Uterus (tissue), 4 donors: ENCODE results near the gene MBP. TPM values are rescaled to one million over a fixed set of nuclear protein-coding genes. Genes with fewer than 3 reads are reported as not detected.
A peak's percentile ranks its signal among the peaks of the same experiment; 100 is the strongest.

Source experiments
- DNase-seq, 2 donors: peaks; one replicate each; pipeline ENCODE4 v3.0.0-alpha.2; 2019 to 2020
- H3K27ac ChIP-seq, 2 donors: fragments of 200-600 bp; sonication (generic); 1 replicate in 1 of 2; 2 replicates in 1 of 2; pipeline ENCODE4 v1.5.1; 2016 to 2018
- H3K27me3 ChIP-seq, 2 donors: fragments of 200-600 bp; sonication (generic); one replicate each; pipeline ENCODE4 v1.5.1; 2018 to 2019; ENCODE audit warnings: control low read depth in 1 of 2
- H3K36me3 ChIP-seq, 2 donors: fragments of 200-600 bp; sonication (generic); one replicate each; pipeline ENCODE4 v1.5.1; 2019; ENCODE audit warnings: control low read depth in 1 of 2
- H3K4me1 ChIP-seq, 2 donors: fragments of 200-600 bp; sonication (generic); one replicate each; pipeline ENCODE4 v1.5.1; 2018 to 2019; ENCODE audit warnings: control low read depth in 1 of 2
- H3K4me3 ChIP-seq, 2 donors: fragments of 200-600 bp; sonication (generic); 1 replicate in 1 of 2; 2 replicates in 1 of 2; pipeline ENCODE4 v1.5.1; 2018 to 2019; ENCODE audit warnings: mild to moderate bottlenecking in 1 of 2
- H3K9me3 ChIP-seq, 2 donors: fragments of 200-600 bp; sonication (generic); one replicate each; pipeline ENCODE4 v1.5.1; 2019; ENCODE audit warnings: control low read depth in 1 of 2
- CTCF ChIP-seq, 4 experiments: fragments of 200-600 bp in 2 of 4; fragments of 450-650 bp in 2 of 4; sonication (generic) in 2 of 4; IDR thresholded peaks; one replicate each; pipeline ENCODE4 v1.5.1; 2016 to 2019; ENCODE audit warnings: antibody characterized with exemption in 4 of 4, mild to moderate bottlenecking in 2 of 4, moderate library complexity in 1 of 4
- POLR2A ChIP-seq, 2 donors: fragments of 450-650 bp; IDR thresholded peaks; one replicate each; pipeline ENCODE4 v1.6.1; 2016; ENCODE audit warnings: antibody characterized with exemption in 2 of 2, mild to moderate bottlenecking in 1 of 2, moderate library complexity in 1 of 2
- intact Hi-C: fragments of 100-400 bp; cut with DNase I; formaldehyde crosslinking; loops from one replicate; pipeline ENCODE4 v1.15.1; 2023; ENCODE audit warnings: low total_unique reads
- total RNA-seq, 4 donors: library from RNA; depleted of rRNA in 3 of 4; stranded (reverse); fragments of >200 nt in 3 of 4; gene quantifications; one replicate each; pipeline versions ENCODE4 v1.1.0 to v1.2.4, GENCODE V29; 2014 to 2023
- donor health status: DM: yes; HTN: yes; CAD: no.

Gene MBP
- total RNA-seq, 4 donors from 2014 or later: 12.1 to 52.2 (median 19.8) TPM

- H3K4me1 ChIP-seq: no peaks in the 10 kb centered on the region
- H3K9me3 ChIP-seq: no peaks in the 10 kb centered on the region
- intact Hi-C loops: no loop called here
- no peaks in the 10 kb centered on the region for H3K27me3 ChIP-seq
- H3K4me3 ChIP-seq: no peak overlapping the region
- no peaks in the 10 kb centered on the region for H3K36me3 ChIP-seq
- no peak for DNase-seq
- peak overlapping the region in 1 of 2 donors; percentile 46 for H3K27ac ChIP-seq
- TF ChIP-seq CTCF (IDR thresholded peaks at IDR 0.05): no peak
- TF ChIP-seq POLR2A (IDR thresholded peaks at IDR 0.05): no peak
These were observed 51.2 kb downstream of the MBP start for GRCh38 chr18:77081390-77081778.

GRCh38 chr18:77079954-77080682 is 52.5 kb downstream of the MBP start:
- H3K4me3 ChIP-seq: no peak overlapping the region
- no peaks in the 10 kb centered on the region for H3K27me3 ChIP-seq
- H3K36me3 ChIP-seq: no peaks in the 10 kb centered on the region
- no peak for DNase-seq
- no peaks in the 10 kb centered on the region for H3K4me1 ChIP-seq
- TF ChIP-seq POLR2A (IDR thresholded peaks at IDR 0.05) (no peak), CTCF (IDR thresholded peaks at IDR 0.05) (no peak)
- intact Hi-C loops: no loop called here
- H3K27ac ChIP-seq: peak overlapping the region; percentile 46 to 59
- H3K9me3 ChIP-seq: no peaks in the 10 kb centered on the region

- no peaks in the 10 kb centered on the region for H3K4me1 ChIP-seq
- no peak for DNase-seq
- peak overlapping the region; percentile 34 to 67 for H3K27ac ChIP-seq
- H3K36me3 ChIP-seq: no peaks in the 10 kb centered on the region
- H3K27me3 ChIP-seq: no peaks in the 10 kb centered on the region
- no peaks in the 10 kb centered on the region for H3K9me3 ChIP-seq
- intact Hi-C loops: no loop called here
- no peak overlapping the region for H3K4me3 ChIP-seq
- TF ChIP-seq POLR2A (IDR thresholded peaks at IDR 0.05) (no peak), CTCF (IDR thresholded peaks at IDR 0.05) (no peak)
These were observed 53.5 kb downstream of the MBP start for GRCh38 chr18:77079088-77079487.

GRCh38 chr18:77078690-77079070 is 53.9 kb downstream of the MBP start:
- Histone ChIP-seq H3K36me3 (no peaks in the 10 kb centered on the region), H3K27ac (peak overlapping the region; percentile 54 to 67), H3K27me3 (no peaks in the 10 kb centered on the region), H3K4me1 (no peaks in the 10 kb centered on the region), H3K4me3 (no peak overlapping the region), H3K9me3 (no peaks in the 10 kb centered on the region)
- no peak for DNase-seq
- TF ChIP-seq POLR2A (IDR thresholded peaks at IDR 0.05): no peak
- no peak for TF ChIP-seq CTCF (IDR thresholded peaks at IDR 0.05)
- intact Hi-C loops: no loop called here

- Histone ChIP-seq H3K27ac (peak overlapping the region; percentile 54 to 67), H3K9me3 (no peaks in the 10 kb centered on the region), H3K4me1 (no peaks in the 10 kb centered on the region), H3K36me3 (no peaks in the 10 kb centered on the region), H3K27me3 (no peaks in the 10 kb centered on the region), H3K4me3 (no peak overlapping the region)
- DNase-seq: no peak
- intact Hi-C loops: no loop called here
- TF ChIP-seq CTCF (IDR thresholded peaks at IDR 0.05) (no peak), POLR2A (IDR thresholded peaks at IDR 0.05) (no peak)
These were observed 54.5 kb downstream of the MBP start for GRCh38 chr18:77077941-77078689.
